ENCODE data around the gene SLC38A3. TPM values are rescaled to one million over a fixed set of nuclear protein-coding genes. Genes with fewer than 3 reads are reported as not detected.

SLC38A3 gene
- total RNA-seq, 2 experiments from 2014 or later: 0.22 TPM; not detected in 1

- peaks cover 15% of the 10 kb centered on the region for H3K27me3 Mint-ChIP-seq
- POLR2A ChIA-PET: interaction anchor here (1.3 to 3.3 kb wide), 3 partner anchors 10 to 38 kb away, joined by 4 to 10 read pairs (median 9); no protein-coding TSS in a partner anchor
- TF ChIP-seq, protein P1, sequence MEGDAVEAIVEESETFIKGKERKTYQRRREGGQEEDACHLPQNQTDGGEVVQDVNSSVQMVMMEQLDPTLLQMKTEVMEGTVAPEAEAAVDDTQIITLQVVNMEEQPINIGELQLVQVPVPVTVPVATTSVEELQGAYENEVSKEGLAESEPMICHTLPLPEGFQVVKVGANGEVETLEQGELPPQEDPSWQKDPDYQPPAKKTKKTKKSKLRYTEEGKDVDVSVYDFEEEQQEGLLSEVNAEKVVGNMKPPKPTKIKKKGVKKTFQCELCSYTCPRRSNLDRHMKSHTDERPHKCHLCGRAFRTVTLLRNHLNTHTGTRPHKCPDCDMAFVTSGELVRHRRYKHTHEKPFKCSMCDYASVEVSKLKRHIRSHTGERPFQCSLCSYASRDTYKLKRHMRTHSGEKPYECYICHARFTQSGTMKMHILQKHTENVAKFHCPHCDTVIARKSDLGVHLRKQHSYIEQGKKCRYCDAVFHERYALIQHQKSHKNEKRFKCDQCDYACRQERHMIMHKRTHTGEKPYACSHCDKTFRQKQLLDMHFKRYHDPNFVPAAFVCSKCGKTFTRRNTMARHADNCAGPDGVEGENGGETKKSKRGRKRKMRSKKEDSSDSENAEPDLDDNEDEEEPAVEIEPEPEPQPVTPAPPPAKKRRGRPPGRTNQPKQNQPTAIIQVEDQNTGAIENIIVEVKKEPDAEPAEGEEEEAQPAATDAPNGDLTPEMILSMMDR (IDR thresholded peaks at IDR 0.05): no peak
- no peak for DNase-seq
- intact Hi-C loops (cut with micrococcal nuclease): no loop called here
- no peaks in the 10 kb centered on the region for H3K9me3 Mint-ChIP-seq
- ATAC-seq: no peak
- H3K36me3 Mint-ChIP-seq (ENCODE audit: low read depth): no peaks in the 10 kb centered on the region
- H3K4me3 Mint-ChIP-seq: no peak overlapping the region
- no peaks in the 10 kb centered on the region for H3K4me1 Mint-ChIP-seq (ENCODE audit: low read depth)
- CTCF ChIA-PET: interaction anchor here (1.9 to 11.8 kb wide), 3 partner anchors 10 to 74 kb away, joined by 6 to 97 read pairs (median 16); partner anchors contain the start of gene GNAT1
- H3K27ac Mint-ChIP-seq: no peak overlapping the region
Measured at GRCh38 chr3:50264964-50265485, 60.0 kb downstream of the SLC38A3 start.

DNA sequence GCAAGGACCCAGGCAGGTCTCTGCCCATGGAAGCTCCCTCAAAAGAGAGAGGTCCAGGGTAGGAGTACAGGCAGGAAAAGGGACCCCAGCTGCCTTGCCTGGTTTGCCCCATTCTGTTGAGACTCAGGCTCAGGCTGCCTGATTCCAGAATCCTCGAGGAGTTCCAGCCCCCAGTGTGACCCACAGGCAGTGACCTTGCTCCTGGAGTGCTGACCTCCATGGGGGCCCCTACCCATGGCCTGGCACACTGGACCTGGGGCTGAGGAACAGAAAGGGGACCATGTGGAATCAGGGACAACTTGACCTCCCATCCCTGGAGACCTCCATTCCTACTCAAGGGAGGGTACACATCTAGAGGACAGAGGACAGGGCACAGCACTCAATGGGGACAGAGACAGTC is 60.5 kb downstream of the SLC38A3 start:
- DNase-seq: no peak
- Mint-ChIP-seq H3K36me3 (ENCODE audit: low read depth) (no peaks in the 10 kb centered on the region), H3K9me3 (no peaks in the 10 kb centered on the region), H3K27me3 (peaks cover 15% of the 10 kb centered on the region), H3K27ac (no peak overlapping the region), H3K4me3 (no peak overlapping the region), H3K4me1 (ENCODE audit: low read depth) (no peaks in the 10 kb centered on the region)
- intact Hi-C loops (cut with micrococcal nuclease): no loop called here
- CTCF ChIA-PET: interaction anchor here (1.5 to 3.3 kb wide), 4 partner anchors 9 to 74 kb away, joined by 3 to 16 read pairs (median 9); partner anchors contain the start of gene GNAT1
- POLR2A ChIA-PET: interaction anchor here (1.3 to 3.3 kb wide), 3 partner anchors 9 to 38 kb away, joined by 4 to 10 read pairs (median 9); no protein-coding TSS in a partner anchor
- TF ChIP-seq, protein P1 (IDR thresholded peaks at IDR 0.05): no peak
- ATAC-seq: no peak

DNA sequence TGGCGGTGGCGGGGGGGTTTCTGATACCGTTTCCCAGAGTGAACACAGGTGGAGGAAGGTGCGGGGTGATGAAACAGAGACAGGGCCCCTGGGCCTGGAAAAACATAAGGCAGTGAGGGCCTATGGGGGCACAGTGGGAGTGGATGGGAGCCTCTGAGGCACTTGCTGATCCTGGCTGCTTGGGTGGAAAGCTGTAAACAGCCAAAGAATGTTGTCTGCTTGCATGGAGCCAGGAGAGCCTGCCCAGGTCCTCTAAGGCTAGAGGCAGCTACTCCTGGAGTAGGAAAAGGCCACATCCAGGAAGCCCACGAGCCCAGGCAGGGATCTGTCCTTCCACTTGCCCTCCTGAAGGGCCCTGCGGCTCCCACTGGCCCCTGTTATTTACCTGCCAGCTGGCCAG is 60.9 kb downstream of the SLC38A3 start:
- POLR2A ChIA-PET: interaction anchor here (2.4 to 3.3 kb wide), 2 partner anchors 19 to 39 kb away, joined by 9 to 10 read pairs; no protein-coding TSS in a partner anchor

GRCh38 chr3:50266836-50267235 is 61.8 kb downstream of the SLC38A3 start:
- DNase-seq (no peak), ATAC-seq (no peak)
- TF ChIP-seq, protein P1 (IDR thresholded peaks at IDR 0.05): no peak
- POLR2A ChIA-PET: interaction anchor here (0.8 to 3.3 kb wide), 5 partner anchors 19 to 40 kb away, joined by 3 to 10 read pairs (median 5); partner anchors contain the start of genes HYAL3 and NAA80
- intact Hi-C loops (cut with micrococcal nuclease): no loop called here
- no peaks in the 10 kb centered on the region for H3K9me3 Mint-ChIP-seq
- H3K4me1 Mint-ChIP-seq (ENCODE audit: low read depth): no peaks in the 10 kb centered on the region
- CTCF ChIA-PET: interaction anchor here (0.7 to 3.3 kb wide), 4 partner anchors 31 to 76 kb away, joined by 3 to 16 read pairs (median 8); partner anchors contain the start of genes GNAI2 and GNAT1
- no peak overlapping the region for H3K4me3 Mint-ChIP-seq
- H3K27me3 Mint-ChIP-seq: peaks cover 15% of the 10 kb centered on the region
- no peaks in the 10 kb centered on the region for H3K36me3 Mint-ChIP-seq (ENCODE audit: low read depth)
- H3K27ac Mint-ChIP-seq: no peak overlapping the region

More for the DNA sequence above, 60.9 kb downstream of the SLC38A3 start:
- Mint-ChIP-seq H3K27ac (no peak overlapping the region), H3K4me1 (ENCODE audit: low read depth) (no peaks in the 10 kb centered on the region), H3K27me3 (peaks cover 15% of the 10 kb centered on the region), H3K4me3 (no peak overlapping the region), H3K9me3 (no peaks in the 10 kb centered on the region), H3K36me3 (ENCODE audit: low read depth) (no peaks in the 10 kb centered on the region)
- TF ChIP-seq, protein P1 (IDR thresholded peaks at IDR 0.05): no peak
- ATAC-seq: no peak
- CTCF ChIA-PET: interaction anchor here (1.5 to 3.3 kb wide), 4 partner anchors 9 to 75 kb away, joined by 3 to 16 read pairs (median 9); partner anchors contain the start of gene GNAT1
- DNase-seq: no peak
- intact Hi-C loops (cut with micrococcal nuclease): no loop called here

Data from activated CD8-positive, alpha-beta T cell treated with anti-CD3 and anti-CD28 coated beads for 36 hours (primary cell).